Endothelial cell of umbilical vein (primary cell): Measurements from ENCODE around the gene CEP78. TPM values are rescaled to one million over a fixed set of nuclear protein-coding genes. Genes with fewer than 3 reads are reported as not detected.

Source experiments
- BruUV-seq: library from RNA; stranded (reverse); fragments of 400-500 nt; replicated peaks from 2 replicates; lab custom pipeline; 2021; lab: Mats Ljungman, UMichigan
- CTCF ChIA-PET: fragments of 300-600, 350-600 bp; sonication (Branson Sonifier 250); formaldehyde crosslinking; loops from one replicate; lab custom pipeline; 2021; ENCODE audit warnings: antibody characterized with exemption, inconsistent platforms; lab: Charles Lee
- POLR2A ChIA-PET: fragments of 300-600, 350-600 bp; sonication (Branson Sonifier 250); formaldehyde crosslinking; loops from one replicate; lab custom pipeline; 2021; ENCODE audit warnings: antibody characterized with exemption, inconsistent platforms; lab: Charles Lee
- DNase-seq: peaks from one replicate; pipeline ENCODE4 v3.0.0-alpha.2; 2011; ENCODE audit warnings: low read depth, low spot score
- FAIRE-seq: peaks from 2 replicates; lab custom pipeline; 2011; peaks lifted over from hg19 to GRCh38; lab: Jason Lieb, UNC
- H2AFZ ChIP-seq: 2 replicates; pipeline ENCODE4 v1.6.0; 2012; ENCODE audit warnings: low read depth, low read length, control low read depth, inconsistent platforms
- H3K27ac ChIP-seq: 2 replicates; pipeline ENCODE4 v1.5.1; 2011; ENCODE audit warnings: low read depth, mild to moderate bottlenecking, control low read depth, low read length, moderate library complexity; ENCODE audit not compliant: insufficient read depth
- H3K27me3 ChIP-seq, 2 experiments: 2 replicates each; pipeline versions ENCODE4 v1.6.0 to v1.6.1; 2011; ENCODE audit warnings: low read length in 2 of 2, mixed read lengths in 1 of 2; ENCODE audit not compliant: control insufficient read depth in 2 of 2, insufficient read depth in 2 of 2
- H3K36me3 ChIP-seq, 2 experiments: 2 replicates in 1 of 2; 3 replicates in 1 of 2; pipeline ENCODE4 v1.5.1; 2011; ENCODE audit warnings: low read length in 2 of 2, mild to moderate bottlenecking in 1 of 2, moderate library complexity in 1 of 2; ENCODE audit not compliant: control insufficient read depth in 2 of 2, insufficient read depth in 2 of 2; ENCODE audit errors: extremely low read depth in 1 of 2
- H3K4me1 ChIP-seq: 3 replicates; pipeline ENCODE4 v1.5.1; 2011; ENCODE audit warnings: mild to moderate bottlenecking, low read length; ENCODE audit not compliant: control insufficient read depth, insufficient read depth; ENCODE audit errors: extremely low read depth
- H3K4me2 ChIP-seq: 2 replicates; pipeline ENCODE4 v1.6.1; 2011; ENCODE audit warnings: low read length, control low read depth, mixed read lengths; ENCODE audit not compliant: insufficient read depth
- H3K4me3 ChIP-seq, 3 experiments: fragments of 200-600 bp in 1 of 3; sonication (generic), shearing (Covaris generic) in 1 of 3; replicated peaks in 1 of 3; 2 replicates each; pipeline ENCODE4 v1.5.1; 2011 to 2016; ENCODE audit warnings: control low read depth in 3 of 3, low read length in 3 of 3, mild to moderate bottlenecking in 2 of 3, inconsistent platforms in 1 of 3, low read depth in 1 of 3, moderate library complexity in 1 of 3; ENCODE audit not compliant: insufficient read depth in 1 of 3
- H3K79me2 ChIP-seq: 2 replicates; pipeline ENCODE4 v1.6.0; 2012; ENCODE audit warnings: low read length, inconsistent platforms; ENCODE audit not compliant: control insufficient read depth, insufficient read depth
- H3K9ac ChIP-seq: replicated peaks from 2 replicates; pipeline ENCODE3; 2011; ENCODE audit warnings: low read length, control low read depth; ENCODE audit not compliant: insufficient read depth; ENCODE audit errors: extremely low read depth
- H3K9me1 ChIP-seq: replicated peaks from 3 replicates; pipeline ENCODE4 v1.6.0; 2011; ENCODE audit warnings: mild to moderate bottlenecking, low read length; ENCODE audit not compliant: control insufficient read depth, insufficient read depth; ENCODE audit errors: extremely low read depth
- H3K9me3 ChIP-seq: replicated peaks from 2 replicates; pipeline ENCODE4 v1.5.1; 2012; ENCODE audit warnings: low read length, inconsistent platforms; ENCODE audit not compliant: control insufficient read depth, insufficient read depth
- H4K20me1 ChIP-seq: replicated peaks from 2 replicates; pipeline ENCODE3; 2011; ENCODE audit warnings: mild to moderate bottlenecking, low read length; ENCODE audit not compliant: control insufficient read depth, insufficient read depth; ENCODE audit errors: extremely low read depth
- EZH2 ChIP-seq: IDR thresholded peaks from 2 replicates; pipeline ENCODE4 v1.6.1; 2012; ENCODE audit warnings: borderline replicate concordance, low read depth, mild to moderate bottlenecking, moderate library complexity, low read length, inconsistent platforms; ENCODE audit not compliant: severe bottlenecking
- FOS ChIP-seq: IDR thresholded peaks from 2 replicates; pipeline ENCODE4 v1.6.1; 2011; ENCODE audit warnings: mild to moderate bottlenecking, low read length, moderate library complexity, borderline replicate concordance; ENCODE audit not compliant: insufficient read depth
- GATA2 ChIP-seq: IDR thresholded peaks from 2 replicates; pipeline ENCODE4 v1.7.0; 2011; ENCODE audit warnings: low read depth, mild to moderate bottlenecking, moderate library complexity, mixed read lengths, low read length; ENCODE audit not compliant: insufficient read length, insufficient read depth
- JUN ChIP-seq: IDR thresholded peaks from 2 replicates; pipeline ENCODE4 v1.6.1; 2011; ENCODE audit warnings: borderline replicate concordance, low read depth; ENCODE audit not compliant: insufficient read length, insufficient read depth
- MYC ChIP-seq: IDR thresholded peaks from one replicate; pipeline ENCODE4 v1.6.1; 2011; ENCODE audit warnings: mild to moderate bottlenecking, low read depth, low read length
- POLR2A ChIP-seq: IDR thresholded peaks from 2 replicates; pipeline ENCODE4 v1.6.1; 2012; ENCODE audit warnings: low read depth, mild to moderate bottlenecking, control low read depth, low read length
- POLR2AphosphoS5 ChIP-seq: IDR thresholded peaks from 2 replicates; pipeline ENCODE4 v1.6.1; 2012; ENCODE audit warnings: low read depth, mild to moderate bottlenecking, control low read depth, low read length, moderate library complexity; ENCODE audit not compliant: insufficient read depth
- dilution Hi-C: fragments of 300-500 bp; cut with MboI; formaldehyde crosslinking; loops from one replicate; pipeline ENCODE4 v1.15.0; 2019; ENCODE audit warnings: low sequenced_read_pairs; ENCODE audit not compliant: extremely low pct_ligation_motif_present
- intact Hi-C: fragments of 100-400 bp; cut with micrococcal nuclease; formaldehyde crosslinking; loops from one replicate; pipeline ENCODE4 v1.10.0; 2022
- polyA plus RNA-seq, 4 experiments: library from polyadenylated mRNA; depleted of rRNA in 3 of 4; stranded (reverse) in 3 of 4; unstranded in 1 of 4; fragments of >200 nt; gene quantifications; 2 replicates each; pipeline versions ENCODE4 v1.2.1 to v1.2.3, GENCODE V29; 2011 to 2012; ENCODE audit warnings: missing spikeins in 1 of 4
- total RNA-seq: library from RNA; stranded (reverse); gene quantifications from 2 replicates; pipeline ENCODE4 v1.2.3, GENCODE V29; 2021
- TF ChIP-seq, protein P1 (sequence below): IDR thresholded peaks from 2 replicates; pipeline ENCODE4 v1.6.1; 2011; ENCODE audit not compliant: insufficient read depth, insufficient read length
- TF ChIP-seq, protein P2 (sequence below), 2 donors: IDR thresholded peaks; 1 replicate in 1 of 2; 2 replicates in 1 of 2; pipeline ENCODE4 v1.5.1; 2011; ENCODE audit warnings: low read length in 2 of 2, mild to moderate bottlenecking in 2 of 2, moderate library complexity in 2 of 2, control low read depth in 1 of 2, inconsistent platforms in 1 of 2, low read depth in 1 of 2; ENCODE audit not compliant: insufficient read depth in 1 of 2; ENCODE audit errors: extremely low read depth in 1 of 2

Gene CEP78
- total and polyA plus RNA-seq, 2 donors (not counting 3 experiments of a cell fraction or from before 2014, with no cell fraction given) = 6.5 to 35.9 TPM

DNA sequence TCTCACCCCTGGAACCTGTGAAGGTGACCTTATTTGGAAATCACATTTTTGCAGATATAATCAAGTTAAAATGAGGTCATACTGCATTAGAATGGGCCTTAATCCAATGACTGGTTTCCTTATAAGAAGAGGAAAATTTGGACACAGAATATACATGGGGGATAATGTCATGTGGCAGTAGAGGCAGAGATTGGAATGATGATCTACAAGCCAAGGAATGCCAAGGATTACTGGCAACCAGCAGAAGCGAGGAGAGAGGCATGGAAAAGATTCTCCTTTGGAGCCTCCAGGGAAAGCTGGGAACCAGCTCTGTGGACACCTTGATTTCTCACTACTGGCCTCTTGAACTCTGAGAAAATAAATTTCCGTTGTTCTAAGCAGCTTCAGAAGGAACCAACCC is 20.2 kb upstream of the CEP78 start:
- BruUV-seq = no TSS peak
- intact Hi-C loops = loop anchor here (10.0 kb wide), 1 partner anchor 761 kb away; no protein-coding TSS in a partner anchor
- no peak for FAIRE-seq

More for the DNA sequence above, 20.2 kb upstream of the CEP78 start:
- H3K9me1 ChIP-seq = no peaks in the 10 kb centered on the region
- H3K4me2 ChIP-seq = no peak overlapping the region
- H3K27ac ChIP-seq = no peak overlapping the region
- no peaks in the 10 kb centered on the region for H4K20me1 ChIP-seq
- H3K4me3 ChIP-seq = no peak overlapping the region
- ChIA-PET POLR2A (no interaction called here), CTCF (interaction anchor here (0.9 to 4.6 kb wide), 8 partner anchors 8 to 238 kb away, joined by 3 to 40 read pairs (median 6); no protein-coding TSS in a partner anchor)
- no peaks in the 10 kb centered on the region for H3K79me2 ChIP-seq
- no peak for TF ChIP-seq MYC
- TF ChIP-seq, protein P1, sequence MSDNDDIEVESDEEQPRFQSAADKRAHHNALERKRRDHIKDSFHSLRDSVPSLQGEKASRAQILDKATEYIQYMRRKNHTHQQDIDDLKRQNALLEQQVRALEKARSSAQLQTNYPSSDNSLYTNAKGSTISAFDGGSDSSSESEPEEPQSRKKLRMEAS = no peak
- no peak for TF ChIP-seq FOS
- TF ChIP-seq EZH2 = no peak
- TF ChIP-seq JUN = no peak
- TF ChIP-seq GATA2 = no peak
- TF ChIP-seq POLR2A = no peak
- no peak for TF ChIP-seq POLR2AphosphoS5
- TF ChIP-seq, protein P2, sequence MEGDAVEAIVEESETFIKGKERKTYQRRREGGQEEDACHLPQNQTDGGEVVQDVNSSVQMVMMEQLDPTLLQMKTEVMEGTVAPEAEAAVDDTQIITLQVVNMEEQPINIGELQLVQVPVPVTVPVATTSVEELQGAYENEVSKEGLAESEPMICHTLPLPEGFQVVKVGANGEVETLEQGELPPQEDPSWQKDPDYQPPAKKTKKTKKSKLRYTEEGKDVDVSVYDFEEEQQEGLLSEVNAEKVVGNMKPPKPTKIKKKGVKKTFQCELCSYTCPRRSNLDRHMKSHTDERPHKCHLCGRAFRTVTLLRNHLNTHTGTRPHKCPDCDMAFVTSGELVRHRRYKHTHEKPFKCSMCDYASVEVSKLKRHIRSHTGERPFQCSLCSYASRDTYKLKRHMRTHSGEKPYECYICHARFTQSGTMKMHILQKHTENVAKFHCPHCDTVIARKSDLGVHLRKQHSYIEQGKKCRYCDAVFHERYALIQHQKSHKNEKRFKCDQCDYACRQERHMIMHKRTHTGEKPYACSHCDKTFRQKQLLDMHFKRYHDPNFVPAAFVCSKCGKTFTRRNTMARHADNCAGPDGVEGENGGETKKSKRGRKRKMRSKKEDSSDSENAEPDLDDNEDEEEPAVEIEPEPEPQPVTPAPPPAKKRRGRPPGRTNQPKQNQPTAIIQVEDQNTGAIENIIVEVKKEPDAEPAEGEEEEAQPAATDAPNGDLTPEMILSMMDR (IDR thresholded peaks at IDR 0.05; ENCODE audit: extremely low read depth in 1 of 2, insufficient read depth in 1 of 2, low read depth in 1 of 2, low read length in 2 of 2) = no peak
- no peaks in the 10 kb centered on the region for H3K36me3 ChIP-seq
- H3K4me1 ChIP-seq = peaks cover 2% of the 10 kb centered on the region
- dilution Hi-C loops = no loop called here
- H3K27me3 ChIP-seq = no peaks in the 10 kb centered on the region
- no peak overlapping the region for H2AFZ ChIP-seq
- no peaks in the 10 kb centered on the region for H3K9me3 ChIP-seq
- no peak overlapping the region for H3K9ac ChIP-seq
- DNase-seq = no peak
